Left lung (tissue), 10 donors: ENCODE results near the gene PIM3. TPM values are rescaled to one million over a fixed set of nuclear protein-coding genes. Genes with fewer than 3 reads are reported as not detected.

Experiments used
- ATAC-seq: fragments of 200-7000 bp; cut with Tn5 transposase; one replicate; pipeline ENCODE4 v1.9.1; 2020; ENCODE audit warnings: moderate library complexity
- DNase-seq, 4 donors: peaks; one replicate each; pipeline ENCODE4 v3.0.0-alpha.2; 2013 to 2020
- H3K27ac ChIP-seq, 2 donors: fragments of 200-600 bp; sonication (generic) in 1 of 2; one replicate each; pipeline versions ENCODE4 v1.5.0 to v1.8.0; 2020 to 2021
- H3K27me3 ChIP-seq, 2 donors: fragments of 200-600 bp; sonication (generic) in 1 of 2; one replicate each; pipeline versions ENCODE4 v1.5.0 to v1.8.0; 2020 to 2021
- H3K36me3 ChIP-seq, 2 donors: fragments of 200-600 bp; sonication (generic) in 1 of 2; one replicate each; pipeline versions ENCODE4 v1.5.0 to v1.8.0; 2020 to 2021
- H3K4me1 ChIP-seq, 2 donors: fragments of 200-600 bp; one replicate each; pipeline ENCODE4 v1.8.0; 2021
- H3K4me3 ChIP-seq, 2 donors: fragments of 200-600 bp; sonication (generic) in 1 of 2; one replicate each; pipeline versions ENCODE4 v1.5.0 to v1.8.0; 2020 to 2021; ENCODE audit warnings: mild to moderate bottlenecking in 1 of 2
- H3K9me3 ChIP-seq, 2 donors: fragments of 200-600 bp; sonication (generic) in 1 of 2; one replicate each; pipeline versions ENCODE4 v1.5.0 to v1.8.0; 2020 to 2021
- CTCF ChIP-seq, 2 donors: fragments of 200-600 bp; sonication (generic) in 1 of 2; IDR thresholded peaks; one replicate each; pipeline versions ENCODE4 v1.5.0 to v1.8.0; 2021; ENCODE audit warnings: antibody characterized with exemption in 2 of 2
- intact Hi-C, 2 donors: fragments of 100-400 bp; cut with DNase I; formaldehyde crosslinking; loops; one replicate each; pipeline versions ENCODE4 v1.11.2 to v1.14.2; 2022
- polyA plus RNA-seq, 6 donors: library from polyadenylated mRNA; unstranded; fragments of 120-200 nt; gene quantifications; one replicate each; pipeline ENCODE4 v1.2.1, GENCODE V29; 2013; ENCODE audit not compliant: insufficient read length in 6 of 6
- total RNA-seq, 2 donors: library from RNA; stranded (reverse); fragmentation: NEBNext Ultra II Directional; extraction: Animal tissue kit (Norgen Biotek cat#: 25700); gene quantifications; one replicate each; pipeline ENCODE4 v1.2.1, GENCODE V29; 2021
- donor health status: DM: no; HTN: yes; CAD: no.
- donor health status: DM: no; HTN: no; CAD: no.

PIM3 gene
- total and polyA plus RNA-seq, 8 donors = 21.3 to 129 (median 32.1) TPM

GRCh38 chr22:49995361-49996118 is 35.0 kb downstream of the PIM3 start:
- ATAC-seq = no peak
- peak in 1 of 4 donors; percentile 66 for DNase-seq
- intact Hi-C loops = no loop called here
- H3K27me3 ChIP-seq = peaks cover 6 to 10% of the 10 kb centered on the region in 2 donors
- H3K27ac ChIP-seq = no peak overlapping the region
- no peak overlapping the region for H3K4me3 ChIP-seq
- H3K36me3 ChIP-seq = no peaks in the 10 kb centered on the region
- H3K4me1 ChIP-seq = peaks cover 0 to 23% of the 10 kb centered on the region in 2 donors
- H3K9me3 ChIP-seq = peaks cover 0 to 10% of the 10 kb centered on the region in 2 donors
- no peak for TF ChIP-seq CTCF (IDR thresholded peaks at IDR 0.05)

GRCh38 chr22:49996119-49996517 is 35.5 kb downstream of the PIM3 start:
- H3K36me3 ChIP-seq = no peaks in the 10 kb centered on the region
- ATAC-seq (no peak), DNase-seq (no peak)
- peaks cover 0 to 6% of the 10 kb centered on the region in 2 donors for H3K9me3 ChIP-seq
- H3K4me1 ChIP-seq = peaks cover 0 to 23% of the 10 kb centered on the region in 2 donors
- no peak overlapping the region for H3K27ac ChIP-seq
- H3K4me3 ChIP-seq = no peak overlapping the region
- peaks cover 6 to 11% of the 10 kb centered on the region in 2 donors for H3K27me3 ChIP-seq
- intact Hi-C loops = no loop called here
- TF ChIP-seq CTCF (IDR thresholded peaks at IDR 0.05) = no peak

- Histone ChIP-seq H3K9me3 (peaks cover 0 to under 1% of the 10 kb centered on the region in 2 donors), H3K36me3 (no peaks in the 10 kb centered on the region), H3K27me3 (peaks cover 6 to 11% of the 10 kb centered on the region in 2 donors), H3K4me1 (peaks cover 0 to 23% of the 10 kb centered on the region in 2 donors), H3K4me3 (no peak overlapping the region), H3K27ac (no peak overlapping the region)
- no peak for ATAC-seq
- DNase-seq = no peak
- intact Hi-C loops = no loop called here
- no peak for TF ChIP-seq CTCF (IDR thresholded peaks at IDR 0.05)
Observed at GRCh38 chr22:49996518-49997250, 36.1 kb downstream of the PIM3 start.

DNA sequence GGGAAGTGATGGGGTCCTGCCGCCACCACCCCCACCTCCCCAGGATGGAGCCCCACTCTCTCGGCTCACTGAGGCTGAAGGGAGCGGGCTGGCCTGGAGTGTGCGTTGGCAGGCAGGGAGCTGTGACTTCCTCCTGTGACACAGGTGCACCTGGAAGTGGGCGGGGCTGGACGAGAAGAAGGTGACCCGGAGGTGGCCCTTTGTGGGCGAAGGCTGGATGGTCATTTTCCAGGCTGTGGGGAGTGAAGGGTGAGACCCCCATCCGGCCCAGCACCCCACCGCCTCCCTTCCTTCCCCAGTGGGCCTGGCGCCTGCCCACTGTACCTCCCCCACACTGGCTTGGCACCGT is 36.7 kb downstream of the PIM3 start:
- peak in 2 of 4 donors; percentile 43 to 82 for DNase-seq
- TF ChIP-seq CTCF (IDR thresholded peaks at IDR 0.05) = no peak
- peaks cover 6 to 11% of the 10 kb centered on the region in 2 donors for H3K27me3 ChIP-seq
- no peaks in the 10 kb centered on the region for H3K36me3 ChIP-seq
- H3K4me3 ChIP-seq = no peak overlapping the region
- ATAC-seq = peak; percentile 26
- no peak overlapping the region for H3K27ac ChIP-seq
- H3K9me3 ChIP-seq = no peaks in the 10 kb centered on the region
- intact Hi-C loops = no loop called here
- H3K4me1 ChIP-seq = peaks cover 0 to 23% of the 10 kb centered on the region in 2 donors
